ENCODE measurements around the gene DCBLD2. TPM values are rescaled to one million over a fixed set of nuclear protein-coding genes. Genes with fewer than 3 reads are reported as not detected.
A peak's percentile ranks its signal among the peaks of the same experiment; 100 is the strongest.

The DCBLD2 gene
- total RNA-seq, 1 experiment from 2014 or later = 19.3 TPM

GRCh38 chr3:98787181-98787580 is 114.3 kb downstream of the DCBLD2 start:
- Histone ChIP-seq H3K36me3 (no peaks in the 10 kb centered on the region), H3K4me3 (no peak overlapping the region), H3K27me3 (no peaks in the 10 kb centered on the region), H3K9me3 (no peaks in the 10 kb centered on the region)
- DNase-seq = no peak

- no peak for DNase-seq
- H3K4me3 ChIP-seq = no peak overlapping the region
- H3K36me3 ChIP-seq = no peaks in the 10 kb centered on the region
- no peaks in the 10 kb centered on the region for H3K27me3 ChIP-seq
- H3K9me3 ChIP-seq = no peaks in the 10 kb centered on the region
Observed at GRCh38 chr3:98786364-98787006, 115.0 kb downstream of the DCBLD2 start.

DNA sequence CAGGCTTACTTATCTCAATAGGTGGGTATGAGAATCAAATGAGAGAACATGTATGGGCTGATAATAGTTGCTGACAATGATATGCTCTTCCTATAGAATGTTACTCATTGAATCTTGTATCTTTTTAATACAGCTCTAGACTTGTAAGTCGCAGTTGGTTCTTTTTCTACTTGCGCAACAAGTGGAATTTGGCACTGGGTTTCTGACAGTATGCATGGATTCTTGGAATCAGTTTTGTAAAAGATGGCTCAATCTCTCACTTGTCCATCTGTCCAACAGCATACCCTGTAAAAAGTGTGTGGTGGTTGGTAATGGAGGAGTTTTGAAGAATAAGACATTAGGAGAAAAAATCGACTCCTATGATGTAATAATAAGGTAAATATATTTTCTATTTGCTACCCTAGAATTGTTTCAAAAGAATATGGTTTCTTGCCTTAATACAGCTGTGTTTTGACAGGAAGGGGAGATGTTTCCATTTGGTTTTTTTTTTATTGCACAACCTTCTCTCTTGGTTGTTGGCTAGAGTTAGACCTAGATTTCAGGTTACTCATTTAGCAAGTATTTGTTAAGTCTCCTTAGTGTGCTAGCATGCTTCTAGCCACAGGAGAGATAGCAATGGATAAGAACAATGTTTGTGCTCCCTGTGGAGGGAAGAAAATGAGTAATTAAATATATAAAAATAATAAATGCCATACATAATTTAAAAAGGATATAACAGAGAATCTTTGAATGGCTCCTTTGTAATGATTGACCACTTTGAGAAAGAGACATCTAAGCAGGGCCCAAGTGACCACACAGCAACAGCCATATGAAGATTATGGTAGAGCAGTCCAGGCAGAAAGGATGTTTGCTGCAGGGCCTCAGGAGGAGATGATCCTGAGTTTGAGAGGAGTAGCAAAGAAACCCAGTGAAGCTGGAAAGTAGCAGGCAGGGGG is 116.6 kb downstream of the DCBLD2 start:
- H3K27me3 ChIP-seq = no peaks in the 10 kb centered on the region
- no peaks in the 10 kb centered on the region for H3K36me3 ChIP-seq
- H3K9me3 ChIP-seq = no peaks in the 10 kb centered on the region
- H3K4me3 ChIP-seq = no peak overlapping the region
- DNase-seq = peak; percentile 18

- H3K36me3 ChIP-seq = no peaks in the 10 kb centered on the region
- H3K9me3 ChIP-seq = no peaks in the 10 kb centered on the region
- H3K27me3 ChIP-seq = no peaks in the 10 kb centered on the region
- H3K4me3 ChIP-seq = no peak overlapping the region
- DNase-seq = no peak
Observed at GRCh38 chr3:98784042-98784441, 117.5 kb downstream of the DCBLD2 start.

GRCh38 chr3:98782824-98783500 is 118.5 kb downstream of the DCBLD2 start:
- DNase-seq = no peak
- Histone ChIP-seq H3K36me3 (no peaks in the 10 kb centered on the region), H3K9me3 (no peaks in the 10 kb centered on the region), H3K4me3 (no peak overlapping the region), H3K27me3 (no peaks in the 10 kb centered on the region)

DNA sequence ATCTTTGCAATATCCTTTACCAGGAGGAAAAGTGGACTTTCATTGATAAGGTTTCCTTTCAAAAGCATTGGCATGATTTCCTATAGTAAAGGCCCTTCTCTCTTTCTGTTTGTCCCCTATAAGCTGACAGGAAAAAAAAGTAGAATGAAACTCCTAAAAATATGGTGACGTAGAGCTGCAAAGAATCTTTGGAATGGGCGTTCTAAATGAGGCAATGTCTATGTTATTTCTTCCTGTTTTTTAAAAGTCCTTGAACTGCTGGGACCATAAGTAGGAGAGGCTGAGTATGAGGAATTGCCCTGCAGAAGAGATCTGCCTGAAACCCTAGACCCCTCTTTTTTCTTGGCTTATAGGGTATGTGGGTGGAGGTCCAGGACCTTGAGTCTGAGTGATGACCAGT is 121.2 kb downstream of the DCBLD2 start:
- no peaks in the 10 kb centered on the region for H3K36me3 ChIP-seq
- no peak overlapping the region for H3K4me3 ChIP-seq
- no peaks in the 10 kb centered on the region for H3K9me3 ChIP-seq
- no peak for DNase-seq
- no peaks in the 10 kb centered on the region for H3K27me3 ChIP-seq

DNA sequence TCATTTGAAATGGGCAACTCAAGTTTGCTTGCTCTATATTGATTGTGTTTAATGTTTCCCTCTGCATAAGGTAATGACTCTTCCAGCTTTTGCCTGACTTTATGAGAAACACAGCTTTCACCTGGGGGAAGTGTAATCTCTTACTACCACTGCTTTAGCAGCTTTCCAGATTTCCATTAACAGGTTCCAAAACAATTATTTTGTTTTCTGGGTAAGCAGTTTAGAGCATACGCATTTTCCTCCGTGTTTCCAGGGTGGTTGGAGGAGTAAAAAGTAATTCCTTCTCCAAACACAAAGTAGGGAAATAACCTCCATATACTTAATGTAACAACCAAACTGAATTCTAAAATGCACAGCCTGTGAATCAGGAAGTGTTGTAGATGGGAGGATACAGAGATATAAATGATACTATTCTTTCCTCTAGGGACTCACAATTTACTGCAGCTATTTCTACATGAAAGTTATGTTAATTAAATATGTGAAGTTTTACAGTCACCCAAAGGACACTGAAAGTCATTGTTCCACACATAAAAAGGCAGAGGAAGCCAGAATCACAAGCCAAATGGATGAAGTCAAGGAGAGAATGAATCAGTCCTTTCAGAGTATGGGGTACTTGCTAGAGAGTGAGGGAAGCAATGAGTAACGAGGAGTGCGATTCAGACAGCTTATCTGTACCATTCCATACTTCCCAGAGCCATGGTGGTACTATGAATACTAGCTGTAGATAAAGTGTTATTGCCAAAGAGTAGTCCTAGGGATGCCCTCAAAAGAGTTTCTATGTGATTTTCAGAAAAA is 121.8 kb downstream of the DCBLD2 start:
- Histone ChIP-seq H3K9me3 (no peaks in the 10 kb centered on the region), H3K4me3 (no peak overlapping the region), H3K36me3 (no peaks in the 10 kb centered on the region), H3K27me3 (no peaks in the 10 kb centered on the region)
- DNase-seq = no peak

- Histone ChIP-seq H3K36me3 (no peaks in the 10 kb centered on the region), H3K4me3 (no peak overlapping the region), H3K27me3 (no peaks in the 10 kb centered on the region), H3K9me3 (no peaks in the 10 kb centered on the region)
- DNase-seq = peak; percentile 50
Observed at GRCh38 chr3:98778852-98779413, 122.6 kb downstream of the DCBLD2 start.

GRCh38 chr3:98778383-98778782 is 123.1 kb downstream of the DCBLD2 start:
- Histone ChIP-seq H3K36me3 (no peaks in the 10 kb centered on the region), H3K4me3 (no peak overlapping the region), H3K27me3 (no peaks in the 10 kb centered on the region), H3K9me3 (no peaks in the 10 kb centered on the region)
- DNase-seq = no peak

DNA sequence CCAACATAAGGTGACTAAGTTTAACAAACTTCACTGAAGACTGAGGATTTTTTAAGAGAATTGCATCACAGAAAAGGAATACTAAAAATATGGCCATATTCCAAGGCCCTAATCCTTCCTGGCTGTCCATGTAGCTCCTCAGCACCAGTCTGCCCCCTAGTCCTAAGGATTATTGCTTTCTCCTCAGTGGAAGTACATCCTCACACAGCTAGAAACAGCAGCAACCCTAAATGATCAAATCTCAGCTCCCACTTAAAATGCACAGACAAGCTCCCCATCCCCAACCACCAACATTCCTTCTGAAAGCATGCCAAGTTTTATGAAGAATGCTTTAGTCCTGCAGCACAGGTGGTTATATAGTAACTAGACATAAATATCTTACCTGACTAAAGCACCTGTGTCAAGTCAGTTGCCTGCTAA is 123.7 kb downstream of the DCBLD2 start:
- DNase-seq = peak; percentile 30
- no peaks in the 10 kb centered on the region for H3K27me3 ChIP-seq
- H3K9me3 ChIP-seq = no peaks in the 10 kb centered on the region
- no peak overlapping the region for H3K4me3 ChIP-seq
- no peaks in the 10 kb centered on the region for H3K36me3 ChIP-seq

- no peaks in the 10 kb centered on the region for H3K9me3 ChIP-seq
- H3K36me3 ChIP-seq = no peaks in the 10 kb centered on the region
- H3K27me3 ChIP-seq = no peaks in the 10 kb centered on the region
- DNase-seq = no peak
- no peak overlapping the region for H3K4me3 ChIP-seq
Observed at GRCh38 chr3:98777286-98777685, 124.2 kb downstream of the DCBLD2 start.

GRCh38 chr3:98776140-98776493 is 125.4 kb downstream of the DCBLD2 start:
- Histone ChIP-seq H3K4me3 (no peak overlapping the region), H3K9me3 (no peaks in the 10 kb centered on the region), H3K36me3 (no peaks in the 10 kb centered on the region), H3K27me3 (no peaks in the 10 kb centered on the region)
- DNase-seq = no peak

DNA sequence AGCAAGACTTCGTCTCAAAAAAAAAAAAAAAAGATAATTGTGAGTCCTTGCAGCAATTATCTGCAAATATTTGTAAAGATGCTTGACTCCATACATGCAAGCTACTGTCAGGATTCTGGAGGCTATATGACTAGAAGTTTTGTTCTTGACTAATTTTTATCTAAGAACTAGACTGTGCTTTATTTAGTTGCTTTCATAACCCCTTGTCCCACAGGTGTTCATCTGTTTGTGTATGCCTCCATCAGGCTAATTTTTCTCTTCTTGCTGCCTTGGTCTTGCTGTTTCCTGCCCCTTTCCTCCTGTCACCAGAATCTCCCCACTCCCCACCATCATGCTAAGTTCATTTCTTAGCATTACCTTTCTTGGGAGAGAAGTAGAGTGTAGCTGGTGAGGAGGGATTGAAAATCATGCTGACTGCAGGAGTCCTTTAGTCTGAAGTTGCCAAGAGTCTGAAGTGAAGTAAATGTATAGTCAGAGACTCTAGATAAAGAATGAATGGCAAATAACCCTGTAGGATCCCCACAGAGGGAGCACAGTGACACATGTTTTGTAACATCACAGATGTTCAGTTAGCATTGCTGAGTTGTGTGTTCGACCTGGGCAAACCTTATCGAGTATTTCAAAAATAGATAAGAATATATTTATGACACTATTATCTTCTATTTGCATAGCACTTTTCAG is 125.9 kb downstream of the DCBLD2 start:
- no peaks in the 10 kb centered on the region for H3K27me3 ChIP-seq
- no peak overlapping the region for H3K4me3 ChIP-seq
- no peaks in the 10 kb centered on the region for H3K36me3 ChIP-seq
- no peak for DNase-seq
- no peaks in the 10 kb centered on the region for H3K9me3 ChIP-seq

DNA sequence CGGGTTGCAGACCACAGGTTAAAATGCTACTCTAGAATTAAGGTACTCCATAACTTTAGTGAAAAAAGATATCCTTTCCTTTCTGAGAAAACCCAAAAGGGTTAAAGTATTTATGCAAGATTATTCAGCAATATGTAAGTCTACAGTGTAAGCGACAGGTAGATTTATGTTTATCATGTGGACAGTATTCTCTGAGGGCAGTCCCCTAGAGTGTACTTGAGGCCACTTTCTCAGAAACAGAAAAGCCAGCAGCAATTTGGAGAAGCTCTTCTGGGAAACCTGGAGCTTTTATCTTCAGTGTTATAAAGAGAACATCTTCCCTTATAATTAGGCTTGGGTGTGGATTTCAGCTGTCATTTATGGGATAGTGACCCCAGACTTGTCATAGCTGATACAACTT is 129.5 kb downstream of the DCBLD2 start:
- H3K9me3 ChIP-seq = no peaks in the 10 kb centered on the region
- H3K27me3 ChIP-seq = no peaks in the 10 kb centered on the region
- no peaks in the 10 kb centered on the region for H3K36me3 ChIP-seq
- no peak for DNase-seq
- H3K4me3 ChIP-seq = no peak overlapping the region

GRCh38 chr3:98770261-98771039 is 131.0 kb downstream of the DCBLD2 start:
- H3K4me3 ChIP-seq = no peak overlapping the region
- H3K9me3 ChIP-seq = no peaks in the 10 kb centered on the region
- no peaks in the 10 kb centered on the region for H3K27me3 ChIP-seq
- no peak for DNase-seq
- H3K36me3 ChIP-seq = no peaks in the 10 kb centered on the region

Measured in MG63 (cell line).